CD14-positive monocyte (primary cell): ENCODE results near the gene STARD8. TPM values are rescaled to one million over a fixed set of nuclear protein-coding genes. Genes with fewer than 3 reads are reported as not detected.

Experiments
- DNase-seq, 3 donors: peaks; one replicate each; pipeline ENCODE4 v3.0.0-alpha.2; 2011 to 2022
- H2AFZ ChIP-seq: 2 replicates; pipeline ENCODE4 v1.6.0; 2012; ENCODE audit warnings: mild to moderate bottlenecking, low read depth, low read length, inconsistent platforms; ENCODE audit not compliant: insufficient read depth, poor library complexity, severe bottlenecking
- H3K27ac ChIP-seq, 2 donors: 1 replicate in 1 of 2; 2 replicates in 1 of 2; pipeline ENCODE4 v1.5.1; 2012 to 2013; ENCODE audit warnings: low read length in 2 of 2, control low read depth in 1 of 2, inconsistent platforms in 1 of 2, low read depth in 1 of 2, mild to moderate bottlenecking in 1 of 2
- H3K27me3 ChIP-seq, 2 donors: one replicate each; pipeline versions ENCODE4 v1.6.0 to v1.6.1; 2011 to 2013; ENCODE audit warnings: low read length in 2 of 2; ENCODE audit not compliant: control insufficient read depth in 2 of 2, insufficient read depth in 2 of 2
- H3K36me3 ChIP-seq, 2 donors: replicated peaks in 1 of 2; 1 replicate in 1 of 2; 2 replicates in 1 of 2; pipeline versions ENCODE4 v1.5.1 to v1.6.1; 2012 to 2013; ENCODE audit warnings: low read length in 2 of 2, control low read depth in 1 of 2, inconsistent platforms in 1 of 2, mild to moderate bottlenecking in 1 of 2; ENCODE audit not compliant: insufficient read depth in 2 of 2, control insufficient read depth in 1 of 2
- H3K4me1 ChIP-seq, 2 donors: 1 replicate in 1 of 2; 2 replicates in 1 of 2; pipeline versions ENCODE4 v1.5.1 to v1.6.1; 2012 to 2013; ENCODE audit warnings: low read length in 2 of 2, control low read depth in 1 of 2, inconsistent platforms in 1 of 2, mild to moderate bottlenecking in 1 of 2, moderate library complexity in 1 of 2; ENCODE audit not compliant: insufficient read depth in 2 of 2, control insufficient read depth in 1 of 2
- H3K4me2 ChIP-seq: replicated peaks from 2 replicates; pipeline ENCODE3; 2012; ENCODE audit warnings: low read length, moderate library complexity, mild to moderate bottlenecking; ENCODE audit not compliant: poor library complexity, severe bottlenecking; ENCODE audit errors: extremely low read depth
- H3K4me3 ChIP-seq, 3 experiments: fragments of 200-600 bp in 1 of 3; sonication (generic) in 1 of 3; replicated peaks in 1 of 3; 1 replicate in 2 of 3; 2 replicates in 1 of 3; pipeline ENCODE4 v1.5.1; 2011 to 2013; ENCODE audit warnings: low read length in 3 of 3, mild to moderate bottlenecking in 3 of 3, control low read depth in 2 of 3, low read depth in 2 of 3, inconsistent platforms in 1 of 3, moderate library complexity in 1 of 3
- H3K79me2 ChIP-seq: 2 replicates; pipeline ENCODE4 v1.6.0; 2012; ENCODE audit warnings: mild to moderate bottlenecking, control low read depth, inconsistent platforms, low read length, moderate library complexity; ENCODE audit not compliant: insufficient read depth
- H3K9ac ChIP-seq: 2 replicates; pipeline ENCODE4 v1.6.0; 2017; ENCODE audit warnings: low read length, mild to moderate bottlenecking; ENCODE audit not compliant: insufficient read depth, poor library complexity, severe bottlenecking
- H3K9me3 ChIP-seq, 2 donors: replicated peaks in 1 of 2; 1 replicate in 1 of 2; 2 replicates in 1 of 2; pipeline versions ENCODE4 v1.5.1 to v1.6.1; 2012 to 2013; ENCODE audit warnings: low read length in 2 of 2, control low read depth in 1 of 2; ENCODE audit not compliant: control insufficient read depth in 1 of 2, insufficient read depth in 1 of 2
- H4K20me1 ChIP-seq: 2 replicates; pipeline ENCODE4 v1.6.0; 2012; ENCODE audit warnings: mild to moderate bottlenecking, low read length, control low read depth, moderate library complexity; ENCODE audit not compliant: insufficient read depth
- H3K27ac Mint-ChIP-seq, 7 donors: one replicate each; pipeline ENCODE4 v1.8.0; 2020; ENCODE audit warnings: mild to moderate bottlenecking in 7 of 7, mixed read lengths in 7 of 7, moderate library complexity in 6 of 7, inconsistent platforms in 2 of 7
- H3K27me3 Mint-ChIP-seq, 3 donors: one replicate each; pipeline ENCODE4 v1.8.0; 2021 to 2022; ENCODE audit warnings: low read depth in 3 of 3, mild to moderate bottlenecking in 3 of 3, mixed read lengths in 3 of 3, moderate library complexity in 3 of 3, inconsistent platforms in 1 of 3
- H3K36me3 Mint-ChIP-seq, 2 donors: one replicate each; pipeline ENCODE4 v1.8.0; 2020; ENCODE audit warnings: mixed read lengths in 2 of 2, inconsistent platforms in 1 of 2, mild to moderate bottlenecking in 1 of 2
- H3K4me1 Mint-ChIP-seq: one replicate; pipeline ENCODE4 v1.8.0; 2020; ENCODE audit warnings: mild to moderate bottlenecking, mixed read lengths
- H3K4me3 Mint-ChIP-seq, 2 donors: one replicate each; pipeline ENCODE4 v1.8.0; 2020; ENCODE audit warnings: mild to moderate bottlenecking in 2 of 2, mixed read lengths in 2 of 2, moderate library complexity in 1 of 2
- H3K9me3 Mint-ChIP-seq, 7 donors: one replicate each; pipeline ENCODE4 v1.8.0; 2020 to 2022; ENCODE audit warnings: mixed read lengths in 7 of 7, mild to moderate bottlenecking in 6 of 7, moderate library complexity in 6 of 7, inconsistent platforms in 2 of 7
- WGBS: methylation state at CpG from one replicate; pipeline ENCODE4 v1.1.5; 2013; ENCODE audit warnings: missing lambda C conversion rate; ENCODE audit not compliant: insufficient coverage; 5-methylcytosine and 5-hydroxymethylcytosine counted together
- intact Hi-C, 2 donors: fragments of 100-400 bp; cut with micrococcal nuclease; formaldehyde crosslinking; loops; one replicate each; pipeline versions ENCODE4 v1.15.0 to v1.15.1; 2023
- polyA plus RNA-seq, 3 donors: library from polyadenylated mRNA; depleted of rRNA in 1 of 3; unstranded in 2 of 3; stranded (reverse) in 1 of 3; fragments of 300-500 nt in 2 of 3; fragments of >200 nt in 1 of 3; fragmentation: Illumina TruSeq in 2 of 3; gene quantifications; 1 replicate in 2 of 3; 2 replicates in 1 of 3; pipeline ENCODE4 v1.2.3, GENCODE V29; 2012 to 2021
- TF ChIP-seq, protein P1 (sequence below): fragments of 200-600 bp; IDR thresholded peaks from one replicate; pipeline ENCODE4 v1.8.0; 2022; ENCODE audit warnings: antibody characterized with exemption, mild to moderate bottlenecking

The STARD8 gene
- polyA plus RNA-seq, 3 donors = 1.2 to 4.1 (median 1.7) TPM

DNA sequence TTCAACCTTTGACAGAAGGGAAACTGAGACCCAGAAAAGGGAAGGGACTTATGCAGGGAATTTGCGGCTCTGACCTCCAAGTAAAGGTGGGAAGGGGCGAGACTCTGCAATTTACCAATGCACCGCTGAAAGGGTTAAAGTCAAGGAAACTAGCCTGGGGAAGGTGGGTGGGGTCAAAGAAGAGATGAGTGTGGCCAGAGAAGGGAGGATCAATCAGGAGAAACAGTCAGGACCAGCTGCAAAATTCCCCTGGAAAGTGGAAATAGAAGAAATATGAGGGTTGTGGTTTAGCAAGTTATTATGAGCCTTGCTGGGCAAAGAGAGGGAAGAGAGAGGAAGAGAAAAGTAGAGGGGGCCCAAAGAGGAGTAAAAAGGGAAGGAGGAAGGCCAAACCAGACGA is 30.5 kb downstream of the STARD8 start:
- H3K4me2 ChIP-seq = no peak overlapping the region
- H3K27me3 ChIP-seq = no peaks in the 10 kb centered on the region
- WGBS = 58% methylated on average over 2 of the region's 4 CpGs
- H3K79me2 ChIP-seq = no peaks in the 10 kb centered on the region
- Mint-ChIP-seq H3K9me3 (peaks cover 0 to 2% (median 0%) of the 10 kb centered on the region in 7 donors), H3K4me3 (no peak overlapping the region), H3K27ac (peak overlapping the region in 4 of 7 donors; percentile 4 to 36 (median 24)), H3K36me3 (no peaks in the 10 kb centered on the region), H3K27me3 (peaks cover 0 to 2% (median 1%) of the 10 kb centered on the region in 3 donors), H3K4me1 (peaks cover 14% of the 10 kb centered on the region)
- H3K36me3 ChIP-seq = no peaks in the 10 kb centered on the region
- H3K9ac ChIP-seq = no peak overlapping the region
- no peak overlapping the region for H3K4me3 ChIP-seq
- no peaks in the 10 kb centered on the region for H4K20me1 ChIP-seq
- TF ChIP-seq, protein P1, sequence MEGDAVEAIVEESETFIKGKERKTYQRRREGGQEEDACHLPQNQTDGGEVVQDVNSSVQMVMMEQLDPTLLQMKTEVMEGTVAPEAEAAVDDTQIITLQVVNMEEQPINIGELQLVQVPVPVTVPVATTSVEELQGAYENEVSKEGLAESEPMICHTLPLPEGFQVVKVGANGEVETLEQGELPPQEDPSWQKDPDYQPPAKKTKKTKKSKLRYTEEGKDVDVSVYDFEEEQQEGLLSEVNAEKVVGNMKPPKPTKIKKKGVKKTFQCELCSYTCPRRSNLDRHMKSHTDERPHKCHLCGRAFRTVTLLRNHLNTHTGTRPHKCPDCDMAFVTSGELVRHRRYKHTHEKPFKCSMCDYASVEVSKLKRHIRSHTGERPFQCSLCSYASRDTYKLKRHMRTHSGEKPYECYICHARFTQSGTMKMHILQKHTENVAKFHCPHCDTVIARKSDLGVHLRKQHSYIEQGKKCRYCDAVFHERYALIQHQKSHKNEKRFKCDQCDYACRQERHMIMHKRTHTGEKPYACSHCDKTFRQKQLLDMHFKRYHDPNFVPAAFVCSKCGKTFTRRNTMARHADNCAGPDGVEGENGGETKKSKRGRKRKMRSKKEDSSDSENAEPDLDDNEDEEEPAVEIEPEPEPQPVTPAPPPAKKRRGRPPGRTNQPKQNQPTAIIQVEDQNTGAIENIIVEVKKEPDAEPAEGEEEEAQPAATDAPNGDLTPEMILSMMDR = no peak
- peaks cover 3 to 12% of the 10 kb centered on the region in 2 donors for H3K4me1 ChIP-seq
- no peak for DNase-seq
- intact Hi-C loops = no loop called here
- no peak overlapping the region for H2AFZ ChIP-seq
- H3K27ac ChIP-seq = no peak overlapping the region
- no peaks in the 10 kb centered on the region for H3K9me3 ChIP-seq

DNA sequence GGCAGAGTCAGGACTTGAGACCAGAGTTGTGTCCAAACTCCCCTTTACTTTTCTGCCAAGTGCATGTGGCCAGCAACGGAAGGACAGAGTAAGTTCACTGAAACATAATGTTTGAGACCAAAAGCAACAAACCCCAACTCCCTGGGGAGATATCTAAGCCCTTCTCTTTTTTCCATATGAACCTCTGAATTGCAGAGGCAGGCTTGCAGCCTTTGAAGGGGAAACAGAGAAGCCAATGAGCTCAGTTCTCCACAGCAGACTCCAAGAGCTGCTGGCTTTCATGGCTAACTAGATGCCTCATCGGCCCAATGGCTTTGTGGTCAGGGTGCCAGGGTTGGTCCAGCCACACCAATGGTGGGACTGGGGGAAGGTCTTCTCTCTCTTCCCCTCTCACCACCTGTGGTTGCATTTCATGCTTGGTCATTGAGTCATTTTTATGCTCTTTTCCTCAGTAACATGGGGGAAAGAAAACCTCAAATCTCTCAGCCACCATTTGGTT is 34.0 kb downstream of the STARD8 start:
- Histone ChIP-seq H3K27me3 (no peaks in the 10 kb centered on the region), H3K4me3 (no peak overlapping the region), H4K20me1 (no peaks in the 10 kb centered on the region), H2AFZ (no peak overlapping the region), H3K4me2 (no peak overlapping the region), H3K36me3 (no peaks in the 10 kb centered on the region), H3K4me1 (peaks cover 37 to 45% of the 10 kb centered on the region in 2 donors), H3K9me3 (no peaks in the 10 kb centered on the region), H3K27ac (no peak overlapping the region), H3K9ac (no peak overlapping the region), H3K79me2 (no peaks in the 10 kb centered on the region)
- DNase-seq = no peak
- Mint-ChIP-seq H3K4me3 (no peak overlapping the region), H3K27me3 (peaks cover 0 to 5% (median 1%) of the 10 kb centered on the region in 3 donors), H3K4me1 (peaks cover 40% of the 10 kb centered on the region), H3K27ac (no peak overlapping the region), H3K36me3 (no peaks in the 10 kb centered on the region), H3K9me3 (peaks cover 0 to 2% (median 0%) of the 10 kb centered on the region in 7 donors)
- no CpG with 5 or more reads among the region's 2 CpGs for WGBS
- TF ChIP-seq, protein P1 = no peak
- intact Hi-C loops = no loop called here
